ENCODE results near the gene TMC4.
A peak's percentile ranks its signal among the peaks of the same experiment; 100 is the strongest.

TMC4 gene

DNA sequence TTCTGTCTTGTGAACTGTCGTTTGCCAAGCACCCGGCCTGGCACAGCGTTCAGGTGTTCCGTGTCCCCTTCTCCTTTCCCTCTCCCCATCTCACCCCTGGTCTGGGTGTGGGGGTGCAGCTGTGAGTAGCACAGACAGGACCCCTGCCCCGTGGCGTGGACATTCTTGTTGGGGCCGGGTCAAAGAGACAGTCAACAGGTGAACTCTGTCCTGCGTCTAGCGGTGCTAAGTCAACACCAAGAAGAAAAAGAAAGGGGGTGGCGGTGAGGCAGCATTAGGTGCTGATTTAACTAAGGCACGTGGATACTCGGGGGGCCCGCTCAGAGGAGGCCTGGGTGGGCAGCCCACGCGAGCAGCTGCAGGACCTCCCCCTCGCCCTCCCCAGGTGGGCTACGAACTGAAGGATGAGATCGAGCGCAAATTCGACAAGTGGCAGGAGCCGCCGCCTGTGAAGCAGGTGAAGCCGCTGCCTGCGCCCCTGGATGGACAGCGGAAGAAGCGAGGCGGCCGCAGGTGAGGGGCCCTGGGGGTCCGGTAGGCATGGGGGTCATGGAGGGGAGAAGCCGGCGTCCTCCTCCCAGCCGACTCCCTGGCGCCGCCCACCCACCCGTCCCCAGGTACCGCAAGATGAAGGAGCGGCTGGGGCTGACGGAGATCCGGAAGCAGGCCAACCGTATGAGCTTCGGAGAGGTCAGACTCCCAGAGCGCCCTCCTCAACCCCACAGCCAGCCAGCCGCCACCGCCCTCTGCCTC, 45.1 kb downstream of the TMC4 start:
- DNase-seq: no peak

DNA sequence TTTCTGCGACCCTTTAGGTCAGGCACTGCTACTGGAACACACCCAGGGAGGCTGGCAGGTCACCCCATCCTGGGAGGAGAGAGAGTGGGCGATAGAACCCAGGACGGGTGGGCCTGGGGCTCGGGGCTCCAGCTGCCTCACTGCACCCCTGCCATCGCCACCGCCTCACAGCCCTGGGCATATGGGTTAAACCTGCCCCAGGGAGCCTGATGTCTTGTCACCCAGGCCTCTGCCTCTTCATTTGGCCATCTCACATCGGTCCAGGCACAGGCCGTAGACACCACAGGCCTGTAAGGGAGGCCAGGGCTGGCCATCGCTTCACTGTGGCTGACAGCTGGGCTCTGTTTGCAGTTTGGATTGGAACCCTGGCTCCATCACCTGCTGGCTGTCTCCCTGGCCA, 47.2 kb downstream of the TMC4 start:
- no peak for DNase-seq

DNA sequence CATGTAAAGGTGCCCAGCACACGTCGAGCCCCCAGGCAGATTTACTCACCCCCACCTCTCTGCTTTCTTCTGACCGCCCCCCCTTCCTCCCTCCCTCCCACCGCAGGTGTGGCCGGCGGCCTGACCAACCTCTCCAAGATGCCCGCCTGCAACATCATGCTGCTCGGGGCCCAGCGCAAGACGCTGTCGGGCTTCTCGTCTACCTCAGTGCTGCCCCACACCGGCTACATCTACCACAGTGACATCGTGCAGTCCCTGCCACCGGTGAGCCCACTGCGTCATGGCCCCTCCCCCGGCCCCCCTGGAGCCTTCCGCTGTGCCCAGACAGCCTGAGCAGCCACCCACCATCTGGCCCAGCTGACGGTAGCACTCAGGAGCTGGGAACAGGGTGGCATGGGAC, 48.6 kb downstream of the TMC4 start:
- DNase-seq: no peak

DNA sequence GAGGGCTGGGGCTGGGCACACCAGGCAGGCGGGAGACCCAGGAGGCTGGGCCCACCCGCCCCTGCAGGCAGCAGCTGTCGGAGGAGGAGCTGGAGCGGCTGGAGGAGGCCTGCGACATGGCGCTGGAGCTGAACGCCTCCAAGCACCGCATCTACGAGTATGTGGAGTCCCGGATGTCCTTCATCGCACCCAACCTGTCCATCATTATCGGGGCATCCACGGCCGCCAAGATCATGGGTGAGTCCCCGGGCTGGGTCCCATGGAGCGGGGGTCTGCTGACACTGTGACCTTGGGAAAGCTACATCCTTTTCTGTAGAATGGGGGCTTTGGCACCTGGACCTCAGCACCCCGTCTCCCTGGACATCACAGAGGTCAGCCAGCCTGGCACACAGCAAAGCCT, 49.3 kb downstream of the TMC4 start:
- no peak for DNase-seq

DNA sequence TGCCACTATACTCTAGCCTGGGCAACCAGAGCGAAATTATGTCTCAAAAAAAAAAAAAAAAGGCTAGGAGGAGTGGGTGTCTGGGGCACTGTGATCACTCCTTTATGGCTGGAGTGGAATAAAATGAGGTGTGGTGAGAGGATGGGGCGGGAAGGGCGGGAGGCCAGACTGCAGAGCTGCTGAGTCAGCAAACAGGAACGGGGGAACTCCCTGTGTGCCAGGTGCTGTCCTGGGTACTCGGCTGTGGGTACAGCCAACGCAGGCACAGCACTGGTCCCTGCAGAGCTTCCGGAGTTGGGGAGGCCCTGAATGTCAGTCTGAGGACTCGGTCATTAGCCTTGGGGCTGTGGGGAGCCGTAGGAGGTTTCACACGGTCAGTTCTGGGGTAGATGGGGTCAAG, 51.7 kb downstream of the TMC4 start:
- DNase-seq: no peak

DNA sequence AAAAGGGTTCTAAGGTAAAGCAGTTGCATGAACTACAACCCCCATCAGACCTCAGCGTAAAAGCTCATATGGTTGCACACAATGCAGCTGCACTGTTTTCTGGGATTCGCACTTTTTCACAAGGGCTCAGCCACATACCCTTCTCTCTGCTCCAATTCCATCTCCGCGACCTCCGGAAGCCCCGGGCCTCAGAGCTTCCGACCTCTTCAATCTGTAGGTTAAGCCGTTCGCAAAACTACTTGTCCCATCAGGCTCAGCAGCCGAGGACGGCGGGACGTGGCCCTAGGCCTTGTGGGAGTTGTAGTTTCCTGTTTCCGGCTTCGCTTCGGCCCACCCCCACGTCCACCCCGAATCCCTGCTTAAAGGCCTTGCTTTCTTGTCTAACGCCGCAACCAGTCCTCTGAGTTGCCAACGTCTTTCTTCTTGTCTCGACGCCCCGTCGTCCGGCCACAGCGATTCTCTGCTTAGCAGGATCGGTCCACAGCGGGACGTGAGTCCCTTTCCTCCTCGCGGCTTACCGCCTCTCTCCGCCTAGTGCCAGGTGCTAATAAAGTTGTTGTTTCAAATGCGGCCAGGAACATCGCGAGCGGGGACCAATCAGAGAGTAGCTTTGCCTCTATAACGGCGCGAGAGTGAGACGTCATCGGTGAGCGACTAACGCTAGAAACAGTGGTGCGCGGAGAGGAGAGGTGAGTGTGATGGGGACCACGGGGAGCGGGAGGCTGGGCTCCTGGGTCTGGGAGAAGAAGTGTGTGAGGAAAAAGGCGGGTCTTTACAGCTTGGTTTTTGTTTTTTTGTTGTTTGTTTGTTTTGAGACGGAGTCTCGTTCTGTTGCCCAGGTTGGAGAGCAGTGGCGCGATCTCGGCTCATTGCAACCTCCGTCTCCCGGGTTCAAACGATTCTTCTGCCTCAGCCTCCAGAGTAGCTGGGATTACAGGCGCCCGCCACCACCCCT, 57.6 kb downstream of the TMC4 start, which contains the start of the genes PRPF31 and TFPT:
TSS of gene PRPF31 (plus strand) at position 646 of the 955 bp plus-strand sequence. CDS start 2,525 bp downstream, outside the sequence.
TSS of gene TFPT (minus strand) at position 549 of the 955 bp plus-strand sequence. CDS start at position 161, 388 bp downstream.
- peak; percentile 92 to 96 for DNase-seq

DNA sequence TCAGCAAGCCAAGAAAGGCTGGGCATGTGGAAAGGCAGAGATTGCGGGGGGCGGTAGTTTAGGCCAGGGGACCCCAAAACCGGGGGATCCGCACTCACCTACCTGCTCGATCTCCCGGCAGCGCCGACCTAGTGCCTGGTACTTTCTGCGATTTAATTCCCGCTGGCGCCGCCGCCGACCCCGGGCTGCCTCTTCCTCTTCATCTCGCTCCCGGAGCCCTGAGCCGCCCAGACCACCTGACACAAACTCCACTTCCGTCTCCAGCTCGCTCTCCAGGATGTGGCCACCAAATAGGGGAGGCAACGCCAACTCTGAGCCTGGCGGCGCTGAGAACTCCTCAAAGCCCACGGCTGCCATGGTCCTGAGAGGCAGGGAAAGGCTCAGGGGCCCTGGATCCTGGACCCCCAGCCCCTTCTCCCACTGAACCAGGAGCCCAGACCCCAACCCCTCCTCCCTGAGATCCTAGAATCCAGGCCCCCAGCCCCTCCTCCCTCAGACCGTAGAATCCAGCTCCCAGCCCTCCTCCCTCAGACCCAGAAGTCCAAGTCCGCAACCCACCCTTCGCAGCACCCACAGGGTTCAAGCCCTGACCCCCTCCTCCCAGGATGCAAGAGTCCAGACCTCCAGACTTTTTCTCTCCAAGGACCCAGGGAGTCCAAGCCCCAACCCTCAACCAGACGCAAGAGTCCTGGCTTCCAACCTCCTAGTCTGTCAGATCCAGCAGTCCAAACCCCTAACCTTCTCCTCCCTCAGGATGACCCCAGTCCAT, 58.4 kb downstream of the TMC4 start:
- DNase-seq: peak in 1 of 2 experiments; percentile 9

All from stimulated activated CD4-positive, alpha-beta T cell treated with anti-CD3 and anti-CD28 coated beads, Interleukin-4, amount 100 ng/mL, for 4 hours (primary cell).